SK-MEL-5 (cell line): Measurements from ENCODE around the gene APOA1. TPM values are rescaled to one million over a fixed set of nuclear protein-coding genes. Genes with fewer than 3 reads are reported as not detected.

Experiments
- DNase-seq: peaks from one replicate; pipeline ENCODE4 v3.0.0-alpha.2; 2016; ENCODE audit warnings: low read depth, low spot score
- in situ Hi-C: cut with HindIII; loops from 2 replicates; pipeline ENCODE4 v1.10.0; 2016; ENCODE audit warnings: low sequenced_read_pairs, high pct_unique_total_duplicates, low pct_unique_long_range_greater_than_20kb
- total RNA-seq: library from RNA; depleted of rRNA; stranded (reverse); fragments of >200 nt; shearing (Covaris generic); gene quantifications from 2 replicates; pipeline ENCODE4 v1.2.3, GENCODE V29; 2014

Gene APOA1
- total RNA-seq, 1 experiment from 2014 or later, result not detected

GRCh38 chr11:116826751-116827431 lies 10.5 kb downstream of the APOA1 start:
- in situ Hi-C loops, result no loop called here
- DNase-seq, result no peak

DNA sequence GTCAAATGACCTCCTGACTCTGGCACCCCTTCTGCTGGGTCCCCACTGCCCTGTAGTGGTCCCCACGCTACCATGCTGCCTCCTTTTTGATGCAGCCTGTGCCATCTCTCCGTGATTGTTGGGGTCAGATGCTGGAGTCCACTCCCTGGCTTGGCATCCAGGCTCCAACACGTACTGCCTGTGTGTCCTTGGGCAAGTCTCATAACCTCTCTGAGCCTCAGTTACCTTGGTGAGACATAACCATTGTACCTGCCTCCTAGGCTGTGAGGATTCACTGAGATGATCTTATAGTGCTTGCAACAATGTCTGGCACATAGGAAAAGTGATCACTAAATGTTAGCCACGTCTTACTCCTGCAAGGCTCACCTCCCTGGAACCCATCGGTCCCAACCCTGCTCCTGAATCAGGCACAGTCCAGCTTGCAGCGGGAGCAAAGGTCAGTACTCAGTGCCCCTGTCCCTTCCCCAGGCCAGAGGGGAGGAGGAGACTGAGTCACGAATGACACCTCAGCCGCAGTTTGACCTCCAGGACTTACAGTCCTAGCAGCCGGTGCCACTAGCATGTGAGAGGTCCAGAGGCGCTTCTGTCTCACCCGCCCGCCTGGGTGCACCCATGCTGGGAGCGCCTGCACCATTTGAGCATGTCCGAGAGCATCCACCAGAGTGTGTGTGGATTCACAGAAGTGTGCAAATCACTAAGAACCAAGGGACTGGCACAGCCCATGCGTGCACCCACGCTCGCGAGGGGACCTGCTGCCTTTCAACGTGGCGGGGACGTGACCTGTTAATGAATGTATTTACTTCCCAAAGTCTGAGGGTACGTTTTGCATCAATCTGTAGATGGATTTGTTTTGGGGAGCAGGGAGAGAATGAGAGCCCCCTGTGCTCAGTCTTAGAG lies 11.3 kb downstream of the APOA1 start:
- DNase-seq, result no peak
- in situ Hi-C loops, result no loop called here

- no peak for DNase-seq
- in situ Hi-C loops, result no loop called here
Observed at GRCh38 chr11:116825434-116825833, 12.0 kb downstream of the APOA1 start.

- DNase-seq, result no peak
- in situ Hi-C loops, result no loop called here
Observed at GRCh38 chr11:116823031-116823843, 14.2 kb downstream of the APOA1 start, which contains the start of gene APOA4. TSS of gene APOA4 (minus strand) at chr11:116823304. CDS start at chr11:116823191, 113 bp downstream.

DNA sequence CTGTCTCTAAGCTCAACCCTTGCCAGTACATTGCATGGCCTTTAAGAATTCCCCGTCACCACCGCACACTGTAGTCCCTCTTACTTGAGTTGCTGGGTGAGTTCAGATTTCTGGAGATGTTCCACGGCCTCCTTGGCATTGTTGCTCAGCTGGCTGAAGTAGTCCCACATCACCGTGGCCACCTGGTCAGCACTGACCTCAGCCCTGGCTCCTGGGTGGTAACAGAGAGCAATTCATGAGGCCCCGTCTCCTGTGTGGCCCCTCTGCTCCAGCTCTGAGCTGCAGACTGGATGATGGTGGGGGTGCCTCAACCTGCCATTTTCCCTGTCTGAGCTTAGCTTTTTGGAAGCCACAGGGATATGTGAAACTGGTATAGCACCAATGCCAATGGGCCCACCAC lies 14.8 kb downstream of the APOA1 start:
- DNase-seq, result no peak
- in situ Hi-C loops, result no loop called here

- in situ Hi-C loops, result no loop called here
- DNase-seq, result no peak
Observed at GRCh38 chr11:116821050-116821918, 16.1 kb downstream of the APOA1 start.

GRCh38 chr11:116819049-116819448 lies 18.4 kb downstream of the APOA1 start:
- DNase-seq, result no peak
- in situ Hi-C loops, result no loop called here

- DNase-seq, result no peak
- in situ Hi-C loops, result no loop called here
Observed at GRCh38 chr11:116814502-116814901, 22.9 kb downstream of the APOA1 start.

GRCh38 chr11:116813781-116814471 lies 23.5 kb downstream of the APOA1 start:
- DNase-seq, result no peak
- in situ Hi-C loops, result no loop called here

GRCh38 chr11:116813170-116813569 lies 24.3 kb downstream of the APOA1 start:
- DNase-seq, result no peak
- in situ Hi-C loops, result no loop called here

GRCh38 chr11:116812109-116812508 lies 25.3 kb downstream of the APOA1 start:
- in situ Hi-C loops, result no loop called here
- DNase-seq, result no peak

DNA sequence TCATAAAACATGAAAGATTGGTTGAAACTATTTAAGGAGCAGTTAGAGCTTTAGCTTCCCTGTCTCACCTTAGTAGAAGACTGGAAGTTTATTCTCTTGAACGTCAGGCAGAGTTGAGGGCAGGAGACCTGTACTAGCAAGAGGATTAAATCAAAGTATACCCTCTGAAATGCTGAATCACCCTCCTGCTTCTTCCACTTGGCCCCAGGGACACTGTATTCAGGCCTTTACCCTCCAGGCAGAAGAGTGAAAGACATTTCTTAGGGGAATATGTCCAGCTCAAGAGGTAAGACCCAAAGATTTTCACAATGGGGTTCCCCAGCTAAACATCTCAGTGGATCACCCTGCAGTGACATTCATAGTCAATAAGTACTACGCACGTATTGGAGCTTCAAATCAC lies 26.2 kb downstream of the APOA1 start:
- in situ Hi-C loops, result no loop called here

GRCh38 chr11:116808262-116809175 lies 28.9 kb downstream of the APOA1 start:
- in situ Hi-C loops, result no loop called here
- DNase-seq, result no peak

More for the DNA sequence above, 26.2 kb downstream of the APOA1 start:
- DNase-seq, result no peak

- no peak for DNase-seq
- in situ Hi-C loops, result no loop called here
Observed at GRCh38 chr11:116807601-116808261, 29.7 kb downstream of the APOA1 start.

DNA sequence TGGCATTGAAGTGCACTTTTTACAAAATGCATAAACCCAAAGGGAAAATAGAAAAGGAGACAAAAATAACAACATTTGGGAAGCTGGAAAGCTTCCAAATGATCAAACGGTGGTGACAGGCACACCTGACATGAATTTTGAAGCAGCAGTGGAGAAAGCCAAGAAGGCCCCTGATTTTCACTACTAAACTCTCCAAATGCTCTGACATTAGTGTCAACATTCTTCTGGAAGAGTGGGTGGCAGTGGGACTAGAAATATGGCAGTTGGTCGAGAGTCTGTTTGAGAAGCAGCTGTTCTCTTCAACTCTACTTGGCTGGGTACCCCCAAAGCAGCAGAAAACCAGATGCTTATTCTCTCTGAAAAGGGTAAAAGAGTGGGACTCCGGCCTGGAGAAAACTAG lies 33.4 kb downstream of the APOA1 start:
- DNase-seq, result no peak
- in situ Hi-C loops, result no loop called here
